Mucosa of rectum (tissue), 2 donors: Measurements from ENCODE around the gene RNH1.

Experiments used
- H3K27ac ChIP-seq, 2 donors: one replicate each; pipeline ENCODE4 v1.7.0; 2013; ENCODE audit warnings: inconsistent platforms in 2 of 2, low read depth in 2 of 2, low read length in 2 of 2
- H3K27me3 ChIP-seq, 2 donors: one replicate each; pipeline ENCODE4 v1.7.0; 2013; ENCODE audit warnings: low read length in 2 of 2; ENCODE audit not compliant: control insufficient read depth in 2 of 2, insufficient read depth in 2 of 2
- H3K36me3 ChIP-seq, 2 donors: one replicate each; pipeline ENCODE4 v1.7.0; 2013; ENCODE audit warnings: low read length in 2 of 2; ENCODE audit not compliant: control insufficient read depth in 2 of 2, insufficient read depth in 2 of 2
- H3K4me1 ChIP-seq, 2 donors: one replicate each; pipeline ENCODE4 v1.7.0; 2013; ENCODE audit warnings: low read length in 2 of 2, mild to moderate bottlenecking in 1 of 2; ENCODE audit not compliant: control insufficient read depth in 2 of 2, insufficient read depth in 2 of 2
- H3K4me3 ChIP-seq, 2 donors: one replicate each; pipeline ENCODE4 v1.7.0; 2013; ENCODE audit warnings: low read length in 2 of 2
- H3K9ac ChIP-seq, 2 donors: one replicate each; pipeline ENCODE4 v1.7.0; 2013; ENCODE audit warnings: low read length in 2 of 2, low read depth in 1 of 2, mild to moderate bottlenecking in 1 of 2
- H3K9me3 ChIP-seq, 2 donors: one replicate each; pipeline ENCODE4 v1.7.0; 2013; ENCODE audit warnings: low read length in 2 of 2; ENCODE audit not compliant: control insufficient read depth in 2 of 2
- donor health status: healthy.
- donor health status: Normal muscosa, but diverticular disease.

RNH1 gene

DNA sequence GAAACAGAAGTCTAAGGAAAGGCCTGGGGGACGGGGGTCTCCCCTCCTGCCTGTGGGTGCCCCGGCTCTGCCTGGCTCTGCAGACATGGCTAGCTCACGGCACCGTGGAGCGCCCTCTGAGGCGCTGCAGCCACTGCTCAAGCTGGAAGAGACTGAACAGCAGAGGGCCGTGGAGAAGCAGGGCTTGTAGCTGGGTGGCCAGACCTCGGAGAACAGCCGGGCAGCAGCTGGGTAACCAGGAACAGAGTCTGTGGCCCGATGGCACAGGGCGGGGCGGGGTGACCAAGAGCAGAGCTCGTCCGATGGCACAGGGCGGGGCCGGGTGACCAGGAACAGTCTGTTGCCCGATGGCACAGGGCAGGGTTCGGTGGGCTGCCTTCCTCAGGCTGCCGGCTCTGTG, 18.1 kb downstream of the RNH1 start:
- peaks cover 4 to 5% of the 10 kb centered on the region in 2 donors for H3K4me1 ChIP-seq
- H3K4me3 ChIP-seq = no peak overlapping the region
- H3K9ac ChIP-seq = no peak overlapping the region
- no peaks in the 10 kb centered on the region for H3K27me3 ChIP-seq
- H3K9me3 ChIP-seq = no peaks in the 10 kb centered on the region
- H3K27ac ChIP-seq = no peak overlapping the region
- peaks cover 0 to 8% of the 10 kb centered on the region in 2 donors for H3K36me3 ChIP-seq

DNA sequence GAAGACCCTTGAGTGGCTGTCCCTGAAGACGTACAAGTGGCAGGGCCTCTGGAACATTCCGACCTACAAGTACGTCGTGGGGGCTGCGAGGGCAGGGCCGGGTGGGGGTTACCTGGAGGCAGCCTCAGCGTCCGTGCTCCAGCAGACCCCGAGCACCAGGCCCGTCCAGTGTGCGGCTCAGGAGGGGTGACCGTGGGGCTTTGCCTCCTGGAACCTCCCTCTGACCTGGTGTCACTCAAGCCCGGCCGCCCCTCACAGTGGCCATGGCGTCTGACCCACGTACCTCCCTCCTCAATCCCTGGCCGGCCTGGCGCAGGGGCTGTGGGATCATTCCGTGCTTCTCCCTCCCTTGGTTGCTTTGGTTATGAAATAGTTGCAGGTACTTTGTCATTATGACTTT, 18.5 kb downstream of the RNH1 start:
- peaks cover 4 to 5% of the 10 kb centered on the region in 2 donors for H3K4me1 ChIP-seq
- no peak overlapping the region for H3K27ac ChIP-seq
- H3K9me3 ChIP-seq = no peaks in the 10 kb centered on the region
- H3K9ac ChIP-seq = no peak overlapping the region
- no peaks in the 10 kb centered on the region for H3K27me3 ChIP-seq
- H3K4me3 ChIP-seq = no peak overlapping the region
- H3K36me3 ChIP-seq = peaks cover 0 to 6% of the 10 kb centered on the region in 2 donors

DNA sequence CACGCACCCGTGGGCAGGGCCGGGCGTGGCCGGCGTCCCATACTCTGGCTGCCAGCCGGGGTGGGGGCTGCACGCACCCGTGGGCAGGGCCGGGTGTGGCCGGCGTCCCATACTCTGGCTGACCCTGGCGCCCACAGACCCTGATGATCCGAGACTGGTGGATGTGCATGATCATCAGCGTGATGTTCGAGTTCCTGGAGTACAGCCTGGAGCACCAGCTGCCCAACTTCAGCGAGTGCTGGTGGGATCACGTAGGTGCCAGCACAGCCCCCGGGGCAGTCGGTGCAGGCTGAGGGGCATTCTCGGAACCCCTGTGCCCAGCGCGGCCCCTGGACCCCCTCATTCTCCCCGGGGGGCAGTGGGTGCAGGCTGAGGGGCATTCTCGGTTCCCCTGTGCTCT, 19.0 kb downstream of the RNH1 start:
- Histone ChIP-seq H3K27me3 (no peaks in the 10 kb centered on the region), H3K4me3 (no peak overlapping the region), H3K36me3 (peaks cover 0 to 5% of the 10 kb centered on the region in 2 donors), H3K9ac (no peak overlapping the region), H3K9me3 (no peaks in the 10 kb centered on the region), H3K27ac (no peak overlapping the region), H3K4me1 (peaks cover 4 to 5% of the 10 kb centered on the region in 2 donors)

DNA sequence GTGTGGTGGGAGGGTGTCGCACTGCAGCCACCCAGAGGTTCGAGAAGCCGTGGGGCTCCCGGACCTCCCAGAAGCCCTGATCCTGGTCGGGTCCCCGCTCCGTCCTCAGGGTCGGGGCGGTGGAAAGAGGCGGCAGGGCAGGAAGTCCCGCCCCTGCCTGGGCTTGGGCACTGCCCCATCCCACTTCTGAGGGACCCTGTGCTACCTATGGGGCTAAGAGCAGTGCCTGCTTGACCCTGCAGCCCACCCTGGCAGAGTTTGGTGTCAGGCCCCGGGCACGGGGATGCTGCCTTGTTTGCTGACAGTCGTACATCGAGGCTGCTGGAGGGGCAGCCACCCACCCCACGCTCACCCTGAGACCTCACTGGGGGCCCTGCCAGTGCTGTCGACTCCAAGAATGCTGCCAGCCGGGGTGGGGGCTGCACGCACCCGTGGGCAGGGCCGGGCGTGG, 19.4 kb downstream of the RNH1 start:
- Histone ChIP-seq H3K36me3 (peaks cover 0 to 5% of the 10 kb centered on the region in 2 donors), H3K4me3 (no peak overlapping the region), H3K27ac (no peak overlapping the region), H3K9ac (no peak overlapping the region), H3K9me3 (no peaks in the 10 kb centered on the region), H3K27me3 (no peaks in the 10 kb centered on the region), H3K4me1 (peaks cover 4 to 5% of the 10 kb centered on the region in 2 donors)

DNA sequence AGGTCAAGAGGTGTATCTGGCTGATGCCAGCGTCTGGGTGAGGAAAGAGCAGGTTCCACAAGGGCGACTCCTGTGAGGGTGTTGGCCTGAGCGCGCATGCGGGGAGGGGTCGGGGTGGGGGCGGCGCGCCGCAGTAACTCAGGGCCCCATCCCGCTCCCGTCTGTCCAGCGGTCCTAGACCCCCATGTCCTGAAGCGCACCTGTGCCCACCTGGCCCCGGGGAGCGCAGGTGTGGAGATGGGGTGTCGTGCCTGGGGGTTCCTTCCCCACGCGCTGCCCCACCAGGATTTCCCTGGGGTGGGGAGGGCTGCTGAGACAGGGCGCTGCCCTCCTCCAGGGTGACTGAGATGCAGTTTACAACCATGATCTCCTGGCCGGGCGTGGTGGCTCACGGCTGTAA, 20.9 kb downstream of the RNH1 start:
- no peak overlapping the region for H3K27ac ChIP-seq
- H3K27me3 ChIP-seq = no peaks in the 10 kb centered on the region
- H3K4me1 ChIP-seq = peaks cover 4 to 5% of the 10 kb centered on the region in 2 donors
- no peak overlapping the region for H3K4me3 ChIP-seq
- peaks cover 0 to 5% of the 10 kb centered on the region in 2 donors for H3K36me3 ChIP-seq
- no peak overlapping the region for H3K9ac ChIP-seq
- no peaks in the 10 kb centered on the region for H3K9me3 ChIP-seq

DNA sequence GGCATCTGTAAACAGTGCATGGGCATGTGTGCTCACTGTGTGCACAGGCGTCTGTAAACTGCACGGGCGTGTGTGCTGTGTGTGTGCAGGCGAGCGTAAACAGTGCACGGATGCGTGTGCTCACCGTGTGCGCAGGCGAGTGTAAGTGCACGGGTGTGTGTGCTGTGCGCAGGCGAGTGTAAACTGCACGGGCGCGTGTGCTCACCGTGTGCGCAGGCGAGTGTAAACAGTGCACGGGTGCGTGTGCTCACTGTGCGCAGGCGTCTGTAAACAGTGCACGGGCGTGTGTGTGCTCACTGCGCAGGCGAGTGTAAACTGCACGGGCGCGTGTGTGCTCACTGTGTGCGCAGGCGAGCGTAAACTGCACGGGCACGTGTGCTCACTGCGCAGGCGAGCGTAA, 22.4 kb downstream of the RNH1 start:
- Histone ChIP-seq H3K27me3 (no peaks in the 10 kb centered on the region), H3K9ac (no peak overlapping the region), H3K9me3 (no peaks in the 10 kb centered on the region), H3K4me3 (no peak overlapping the region), H3K4me1 (peaks cover 4 to 5% of the 10 kb centered on the region in 2 donors), H3K27ac (no peak overlapping the region), H3K36me3 (no peaks in the 10 kb centered on the region)

DNA sequence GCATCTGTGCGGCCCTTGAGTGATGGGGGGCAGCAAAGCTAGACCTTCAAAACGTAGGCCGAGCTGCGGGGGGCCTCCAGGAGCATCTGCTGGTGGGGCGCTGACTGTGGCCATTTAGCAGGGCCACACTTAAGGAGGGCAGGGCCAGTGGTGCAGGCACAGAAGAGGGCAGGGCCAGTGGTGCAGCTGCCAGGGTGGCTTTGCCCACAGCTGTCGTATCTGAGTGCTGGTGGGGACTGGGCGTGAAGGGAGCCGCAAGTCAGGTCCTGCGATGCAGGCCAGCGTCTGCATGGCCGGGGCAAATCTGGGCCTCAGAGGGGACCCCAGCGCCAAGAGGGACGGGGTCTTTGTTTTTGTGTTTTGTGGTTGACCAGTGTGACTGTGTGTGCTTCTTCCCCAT, 27.7 kb downstream of the RNH1 start:
- Histone ChIP-seq H3K27ac (no peak overlapping the region), H3K27me3 (no peaks in the 10 kb centered on the region), H3K9me3 (no peaks in the 10 kb centered on the region), H3K4me3 (no peak overlapping the region), H3K4me1 (no peaks in the 10 kb centered on the region), H3K9ac (no peak overlapping the region), H3K36me3 (no peaks in the 10 kb centered on the region)

DNA sequence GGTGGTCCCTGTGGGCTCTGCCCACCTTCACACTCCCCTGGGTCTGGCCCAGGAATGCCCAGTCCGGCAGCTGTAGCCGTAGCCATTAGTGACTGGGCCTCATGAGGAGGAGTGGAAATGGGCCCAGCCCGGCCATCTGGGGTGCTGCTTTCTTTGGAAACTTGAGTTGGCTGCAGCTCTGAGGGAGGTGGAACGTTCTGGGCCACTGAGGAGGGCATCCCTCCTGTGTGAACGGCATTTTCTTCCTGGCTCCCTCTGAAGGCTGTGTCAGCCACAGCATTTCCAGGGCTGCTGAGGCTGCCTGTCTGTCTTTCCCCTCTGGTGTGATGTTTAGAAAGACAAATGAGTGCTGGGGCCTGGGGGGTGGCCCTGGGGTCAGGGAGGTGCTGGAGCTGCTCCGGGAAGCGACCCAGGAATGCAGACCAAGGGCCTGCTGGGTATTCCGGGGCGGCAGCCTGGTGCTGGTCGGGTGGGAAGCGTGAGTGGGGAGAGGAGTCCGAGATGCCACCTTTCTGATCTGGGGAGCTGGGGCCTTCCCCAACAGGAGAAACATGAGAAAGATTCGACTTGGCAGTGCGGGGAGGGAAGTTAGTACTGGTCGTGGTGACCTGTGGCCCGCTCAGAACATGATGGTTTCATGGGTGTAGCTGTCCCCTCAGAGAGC, 29.9 kb downstream of the RNH1 start:
- no peaks in the 10 kb centered on the region for H3K27me3 ChIP-seq
- H3K9ac ChIP-seq = no peak overlapping the region
- H3K27ac ChIP-seq = no peak overlapping the region
- H3K4me1 ChIP-seq = no peaks in the 10 kb centered on the region
- no peaks in the 10 kb centered on the region for H3K36me3 ChIP-seq
- H3K9me3 ChIP-seq = no peaks in the 10 kb centered on the region
- no peak overlapping the region for H3K4me3 ChIP-seq

DNA sequence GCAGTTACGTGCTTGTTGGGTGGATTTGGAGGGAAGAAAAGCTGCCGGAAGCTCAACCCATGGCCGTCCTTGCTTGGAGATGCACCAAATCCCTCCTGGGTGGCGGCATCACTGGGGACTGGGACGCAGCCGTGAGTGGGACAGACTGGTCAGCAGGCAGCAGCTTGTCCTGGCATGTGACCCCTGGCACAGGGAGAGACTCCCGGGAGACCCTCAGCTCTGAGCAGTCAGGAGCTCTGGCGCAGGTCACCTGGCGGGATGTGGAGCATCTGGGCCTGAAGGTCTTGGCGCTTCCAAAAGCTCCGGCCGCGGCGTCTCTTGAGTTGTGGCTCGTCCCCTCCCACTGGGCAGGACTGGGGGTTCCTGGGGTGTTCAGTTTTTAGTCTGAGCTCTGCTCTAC, 30.6 kb downstream of the RNH1 start:
- Histone ChIP-seq H3K27ac (no peak overlapping the region), H3K9ac (no peak overlapping the region), H3K4me3 (no peak overlapping the region), H3K27me3 (no peaks in the 10 kb centered on the region), H3K9me3 (no peaks in the 10 kb centered on the region), H3K36me3 (no peaks in the 10 kb centered on the region), H3K4me1 (no peaks in the 10 kb centered on the region)

DNA sequence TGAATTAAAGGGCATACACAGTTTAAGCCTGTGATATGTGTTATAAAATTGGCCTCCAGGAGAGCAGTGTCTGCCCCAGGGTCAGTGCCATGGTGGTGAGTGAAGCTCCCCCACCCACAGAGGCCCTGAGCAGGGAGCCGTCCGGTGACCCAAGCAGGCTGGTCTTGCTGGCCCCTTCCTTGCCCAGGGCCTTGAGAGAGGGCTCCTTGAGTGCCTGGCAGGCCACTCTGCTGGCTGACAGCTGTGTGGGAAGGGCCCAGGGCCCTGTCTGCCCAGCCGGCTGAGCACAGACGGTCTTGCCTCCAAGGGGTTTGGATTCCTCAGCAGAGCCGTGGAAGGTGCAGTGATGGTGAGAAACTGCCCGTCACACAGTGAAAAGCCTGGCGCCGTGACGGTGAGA, 31.1 kb downstream of the RNH1 start:
- Histone ChIP-seq H3K27me3 (no peaks in the 10 kb centered on the region), H3K9me3 (no peaks in the 10 kb centered on the region), H3K9ac (no peak overlapping the region), H3K36me3 (no peaks in the 10 kb centered on the region), H3K4me1 (no peaks in the 10 kb centered on the region), H3K27ac (no peak overlapping the region), H3K4me3 (no peak overlapping the region)
